ENCODE measurements around the gene NEB.
"Not testable (repeated sequence)": the region's sequence is repeated elsewhere in the genome, so short reads cannot be mapped to it uniquely, and the experiment has no call there.

Gene NEB

GRCh38 chr2:151654085-151654484 is 80.2 kb downstream of the NEB start:
- in situ Hi-C loops (cut with MboI; ENCODE audit: low pct_unique_long_range_greater_than_20kb, low sequenced_read_pairs, unreplicated experiment), result no loop called here
- DNase-seq (ENCODE audit: low spot score), result no peak
- TF ChIP-seq CTCF (IDR thresholded peaks at IDR 0.05; ENCODE audit: extremely low read depth, insufficient read depth, missing control alignments), result no peak

GRCh38 chr2:151651274-151651673 is 83.0 kb downstream of the NEB start:
- no peak for TF ChIP-seq CTCF (IDR thresholded peaks at IDR 0.05; ENCODE audit: extremely low read depth, insufficient read depth, missing control alignments)

GRCh38 chr2:151650456-151650855 is 83.8 kb downstream of the NEB start:
- no peak for TF ChIP-seq CTCF (IDR thresholded peaks at IDR 0.05; ENCODE audit: extremely low read depth, insufficient read depth, missing control alignments)
- in situ Hi-C loops (cut with MboI; ENCODE audit: low pct_unique_long_range_greater_than_20kb, low sequenced_read_pairs, unreplicated experiment), result no loop called here
- DNase-seq (ENCODE audit: low spot score), result no peak

More at GRCh38 chr2:151651274-151651673, 83.0 kb downstream of the NEB start:
- in situ Hi-C loops (cut with MboI; ENCODE audit: low pct_unique_long_range_greater_than_20kb, low sequenced_read_pairs, unreplicated experiment), result no loop called here
- no peak for DNase-seq (ENCODE audit: low spot score)

GRCh38 chr2:151649966-151650365 is 84.3 kb downstream of the NEB start:
- in situ Hi-C loops (cut with MboI; ENCODE audit: low pct_unique_long_range_greater_than_20kb, low sequenced_read_pairs, unreplicated experiment), result no loop called here
- DNase-seq (ENCODE audit: low spot score), result no peak

GRCh38 chr2:151649400-151649799 is 84.9 kb downstream of the NEB start:
- in situ Hi-C loops (cut with MboI; ENCODE audit: low pct_unique_long_range_greater_than_20kb, low sequenced_read_pairs, unreplicated experiment), result no loop called here
- DNase-seq (ENCODE audit: low spot score), result no peak
- TF ChIP-seq CTCF (IDR thresholded peaks at IDR 0.05; ENCODE audit: extremely low read depth, insufficient read depth, missing control alignments), result no peak

More at GRCh38 chr2:151649966-151650365, 84.3 kb downstream of the NEB start:
- TF ChIP-seq CTCF (IDR thresholded peaks at IDR 0.05; ENCODE audit: extremely low read depth, insufficient read depth, missing control alignments), result no peak

- not testable (repeated sequence) for DNase-seq (ENCODE audit: low spot score)
These were observed 87.8 kb downstream of the NEB start for GRCh38 chr2:151646512-151646911.

GRCh38 chr2:151644580-151644979 is 89.7 kb downstream of the NEB start:
- no peak for TF ChIP-seq CTCF (IDR thresholded peaks at IDR 0.05; ENCODE audit: extremely low read depth, insufficient read depth, missing control alignments)
- DNase-seq (ENCODE audit: low spot score), result no peak
- in situ Hi-C loops (cut with MboI; ENCODE audit: low pct_unique_long_range_greater_than_20kb, low sequenced_read_pairs, unreplicated experiment), result no loop called here

More at GRCh38 chr2:151646512-151646911, 87.8 kb downstream of the NEB start:
- in situ Hi-C loops (cut with MboI; ENCODE audit: low pct_unique_long_range_greater_than_20kb, low sequenced_read_pairs, unreplicated experiment), result not testable (repeated sequence)

GRCh38 chr2:151641895-151642294 is 92.4 kb downstream of the NEB start:
- in situ Hi-C loops (cut with MboI; ENCODE audit: low pct_unique_long_range_greater_than_20kb, low sequenced_read_pairs, unreplicated experiment); DNase-seq (ENCODE audit: low spot score): not testable (repeated sequence)

Measured in GM13977 (cell line).